Stimulated activated CD8-positive, alpha-beta memory T cell treated with anti-CD3 and anti-CD28 coated beads, Interleukin-15, amount 100 ng/mL, for 1 hour (primary cell): ENCODE measurements around the gene SDK1.

ENCODE experiments used
- DNase-seq: peaks from one replicate; pipeline ENCODE4 v3.0.0-alpha.2; 2020; ENCODE audit warnings: low read depth

SDK1 gene

GRCh38 chr7:3459111-3459510 lies 158.1 kb downstream of the SDK1 start:
- no peak for DNase-seq

GRCh38 chr7:3461923-3462322 lies 160.9 kb downstream of the SDK1 start:
- DNase-seq = peak; percentile 35

GRCh38 chr7:3463696-3464095 lies 162.6 kb downstream of the SDK1 start:
- no peak for DNase-seq

- DNase-seq = no peak
Measured at GRCh38 chr7:3464900-3465622, 164.0 kb downstream of the SDK1 start.

GRCh38 chr7:3466261-3466660 lies 165.2 kb downstream of the SDK1 start:
- no peak for DNase-seq

- DNase-seq = no peak
Measured at GRCh38 chr7:3469641-3470040, 168.6 kb downstream of the SDK1 start.

GRCh38 chr7:3480197-3480596 lies 179.1 kb downstream of the SDK1 start:
- DNase-seq = no peak

GRCh38 chr7:3481435-3481834 lies 180.4 kb downstream of the SDK1 start:
- no peak for DNase-seq

GRCh38 chr7:3482147-3482921 lies 181.3 kb downstream of the SDK1 start:
- no peak for DNase-seq

- no peak for DNase-seq
Measured at GRCh38 chr7:3486841-3487240, 185.8 kb downstream of the SDK1 start.

- DNase-seq = no peak
Measured at GRCh38 chr7:3488829-3489228, 187.8 kb downstream of the SDK1 start.

- no peak for DNase-seq
Measured at GRCh38 chr7:3493499-3493898, 192.4 kb downstream of the SDK1 start.

GRCh38 chr7:3494947-3495346 lies 193.9 kb downstream of the SDK1 start:
- DNase-seq = no peak

GRCh38 chr7:3495530-3495929 lies 194.5 kb downstream of the SDK1 start:
- no peak for DNase-seq

GRCh38 chr7:3495954-3496353 lies 194.9 kb downstream of the SDK1 start:
- DNase-seq = no peak

- no peak for DNase-seq
Measured at GRCh38 chr7:3497796-3498195, 196.7 kb downstream of the SDK1 start.

- DNase-seq = no peak
Measured at GRCh38 chr7:3501671-3502070, 200.6 kb downstream of the SDK1 start.

- DNase-seq = no peak
Measured at GRCh38 chr7:3504384-3504783, 203.3 kb downstream of the SDK1 start.

GRCh38 chr7:3510101-3511020 lies 209.3 kb downstream of the SDK1 start:
- DNase-seq = no peak

GRCh38 chr7:3517344-3517743 lies 216.3 kb downstream of the SDK1 start:
- no peak for DNase-seq

- DNase-seq = no peak
Measured at GRCh38 chr7:3518546-3518945, 217.5 kb downstream of the SDK1 start.

- no peak for DNase-seq
Measured at GRCh38 chr7:3520206-3520605, 219.2 kb downstream of the SDK1 start.
